GM12878 (cell line): ENCODE results near the gene DIS3L2. TPM values are rescaled to one million over a fixed set of nuclear protein-coding genes. Genes with fewer than 3 reads are reported as not detected.

ENCODE experiments used
- ATAC-seq: fragments of 200-7000 bp; cut with Tn5 transposase; 3 replicates; pipeline ENCODE4 v1.9.1; 2020; ENCODE audit warnings: mild to moderate bottlenecking, moderate library complexity
- BruUV-seq: library from RNA; stranded (reverse); fragments of 400-500 nt; replicated peaks from 2 replicates; lab custom pipeline; 2021; lab: Mats Ljungman, UMichigan
- CTCF ChIA-PET: fragments of 300-600 bp; sonication (Branson Sonifier 250); formaldehyde crosslinking; extraction: SDS; loops from one replicate; lab custom pipeline; 2021; ENCODE audit warnings: inconsistent platforms; lab: Yijun Ruan, JAX
- POLR2A ChIA-PET: fragments of 350-600 bp; formaldehyde crosslinking; extraction: SDS; loops from one replicate; lab custom pipeline; 2021; ENCODE audit warnings: inconsistent platforms; lab: Charles Lee
- RAD21 ChIA-PET: fragments of 300-600 bp; sonication (Branson Sonifier 250); formaldehyde crosslinking; loops from one replicate; lab custom pipeline; 2023; ENCODE audit warnings: antibody characterized with exemption; ENCODE audit not compliant: unreplicated experiment; lab: Charles Lee
- SMC1A ChIA-PET: fragments of 300-600 bp; sonication (Branson Sonifier 250); formaldehyde crosslinking; loops from one replicate; lab custom pipeline; 2023; ENCODE audit not compliant: unreplicated experiment, uncharacterized antibody; lab: Charles Lee
- DNase-seq: peaks from one replicate; pipeline ENCODE4 v3.0.0-alpha.2; 2011; ENCODE audit warnings: low read depth, low spot score
- FAIRE-seq: peaks from 3 replicates; lab custom pipeline; 2011; peaks lifted over from hg19 to GRCh38; lab: Jason Lieb, UNC
- H2AFZ ChIP-seq: 2 replicates; pipeline ENCODE4 v1.6.0; 2011; ENCODE audit warnings: low read depth, low read length, control low read depth; ENCODE audit not compliant: control insufficient read depth
- H3K27ac ChIP-seq: 2 replicates; pipeline ENCODE4 v1.5.1; 2011; ENCODE audit warnings: control low read depth; ENCODE audit not compliant: control insufficient read depth, insufficient read depth
- H3K27me3 ChIP-seq, 2 experiments: replicated peaks in 1 of 2; 2 replicates each; pipeline versions ENCODE4 v1.6.0 to v1.6.1; 2011; ENCODE audit warnings: low read length in 1 of 2; ENCODE audit not compliant: control insufficient read depth in 2 of 2, insufficient read depth in 2 of 2
- H3K36me3 ChIP-seq, 2 experiments: 2 replicates each; pipeline ENCODE4 v1.5.1; 2011; ENCODE audit warnings: low read length in 1 of 2; ENCODE audit not compliant: control insufficient read depth in 2 of 2, insufficient read depth in 2 of 2
- H3K4me1 ChIP-seq: 2 replicates; pipeline ENCODE4 v1.6.1; 2011; ENCODE audit warnings: mild to moderate bottlenecking, low read length, moderate library complexity, mixed read lengths; ENCODE audit not compliant: control insufficient read depth, insufficient read depth
- H3K4me2 ChIP-seq: 2 replicates; pipeline ENCODE4 v1.6.0; 2011; ENCODE audit warnings: control low read depth; ENCODE audit not compliant: control insufficient read depth, insufficient read depth
- H3K4me3 ChIP-seq: fragments of 200-600 bp; sonication (generic); 2 replicates; pipeline ENCODE4 v1.5.1; 2016
- H3K79me2 ChIP-seq: 2 replicates; pipeline ENCODE4 v1.6.0; 2011; ENCODE audit warnings: low read length; ENCODE audit not compliant: control insufficient read depth, insufficient read depth
- H3K9ac ChIP-seq: 2 replicates; pipeline ENCODE4 v1.8.0; 2011; ENCODE audit warnings: low read length, control low read depth, mixed read lengths; ENCODE audit not compliant: control insufficient read depth, insufficient read depth
- H3K9me3 ChIP-seq: replicated peaks from 3 replicates; pipeline ENCODE4 v1.5.1; 2011; ENCODE audit warnings: mild to moderate bottlenecking, low read length; ENCODE audit not compliant: control insufficient read depth, insufficient read depth
- H4K20me1 ChIP-seq: 2 replicates; pipeline ENCODE4 v1.6.0; 2011; ENCODE audit not compliant: control insufficient read depth, insufficient read depth
- BHLHE40 ChIP-seq, 2 experiments: fragments of 450-650 bp in 1 of 2; IDR thresholded peaks; 2 replicates each; pipeline ENCODE4 v1.6.1; 2011 to 2017; ENCODE audit warnings: low read depth in 2 of 2, borderline replicate concordance in 1 of 2, improper control_type of control experiment in 1 of 2, low read length in 1 of 2, mild to moderate bottlenecking in 1 of 2
- GATAD2B ChIP-seq: fragments of 450-650 bp; conservative IDR thresholded peaks from 2 replicates; pipeline ENCODE4 v1.6.1; 2017; ENCODE audit warnings: low read depth, mild to moderate bottlenecking, moderate library complexity
- HDAC2 ChIP-seq: fragments of 200-600 bp; sonication (generic); IDR thresholded peaks from 2 replicates; pipeline ENCODE4 v1.6.1; 2017
- LARP7 ChIP-seq: fragments of 450-650 bp; IDR thresholded peaks from 2 replicates; pipeline ENCODE4 v1.6.1; 2017; ENCODE audit warnings: mild to moderate bottlenecking
- MEF2B ChIP-seq: fragments of 450-650 bp; IDR thresholded peaks from 2 replicates; pipeline ENCODE4 v1.6.1; 2018; ENCODE audit warnings: mild to moderate bottlenecking, moderate library complexity; ENCODE audit not compliant: partially characterized antibody, poor library complexity, severe bottlenecking
- MYC ChIP-seq: IDR thresholded peaks from 2 replicates; pipeline ENCODE4 v1.6.1; 2011; ENCODE audit warnings: mild to moderate bottlenecking, low read length, moderate library complexity, inconsistent platforms; ENCODE audit not compliant: insufficient read depth, insufficient replicate concordance, insufficient read length, severe bottlenecking
- NR2C2 ChIP-seq: IDR thresholded peaks from 2 replicates; pipeline ENCODE4 v1.6.1; 2011; ENCODE audit warnings: borderline replicate concordance, low read depth; ENCODE audit not compliant: control insufficient read depth, insufficient read length
- POU2F2 ChIP-seq: IDR thresholded peaks from 3 replicates; pipeline ENCODE4 v1.6.1; 2011; ENCODE audit warnings: low read depth, mild to moderate bottlenecking, low read length, borderline replicate concordance
- YBX1 ChIP-seq: fragments of 450-650 bp; IDR thresholded peaks from 2 replicates; pipeline ENCODE4 v1.6.1; 2016; ENCODE audit warnings: antibody characterized with exemption
- ZNF274 ChIP-seq: IDR thresholded peaks from one replicate; pipeline ENCODE4 v1.8.0; 2011; ENCODE audit not compliant: insufficient read length, insufficient read depth
- WGBS: methylation state at CpG from one replicate; pipeline ENCODE4 v1.1.6; 2016; ENCODE audit warnings: low lambda C conversion rate; ENCODE audit not compliant: insufficient replicate concordance, insufficient coverage; ENCODE audit errors: missing lambda C conversion rate; 5-methylcytosine and 5-hydroxymethylcytosine counted together
- in situ Hi-C: fragments of 300-500 bp; cut with MboI; formaldehyde crosslinking; loops from 9 replicates; pipeline ENCODE4 v1.14.3; 2018; ENCODE audit warnings: mixed read lengths
- intact Hi-C: fragments of 100-400 bp; cut with micrococcal nuclease; formaldehyde crosslinking; loops from one replicate; pipeline ENCODE4 v1.14.2; 2022; ENCODE audit not compliant: unreplicated experiment
- polyA plus RNA-seq, 11 experiments: library from polyadenylated mRNA; depleted of rRNA in 4 of 11; unstranded in 6 of 11; stranded (reverse) in 5 of 11; fragments of >200 nt; fragmentation: Nextera tagmentation in 4 of 11; fragmentation: Illumina TruSeq in 1 of 11; extraction: Ambion mirVana in 4 of 11; extraction: Trizol in 1 of 11; gene quantifications; 1 replicate in 1 of 11; 2 replicates in 10 of 11; pipeline versions ENCODE4 v1.2.1 to v1.2.3, GENCODE V29; 2011 to 2016; ENCODE audit warnings: inconsistent platforms in 2 of 11, missing spikeins in 2 of 11, low read depth in 1 of 11
- total RNA-seq, 4 experiments: library from RNA; depleted of rRNA in 3 of 4; stranded (reverse); fragments of >200 nt in 3 of 4; fragmentation: Illumina TruSeq in 1 of 4; extraction: Trizol in 1 of 4; gene quantifications; 2 replicates each; pipeline versions ENCODE4 v1.2.1 to v1.2.3, GENCODE V29; 2013 to 2021
- TF ChIP-seq, protein P1 (sequence below): fragments of 450-650 bp; IDR thresholded peaks from 2 replicates; pipeline ENCODE4 v1.6.1; 2018; ENCODE audit warnings: borderline replicate concordance, mild to moderate bottlenecking; ENCODE audit not compliant: partially characterized antibody
- TF ChIP-seq, protein P2 (sequence below): IDR thresholded peaks from 2 replicates; pipeline ENCODE4 v1.6.1; 2011; ENCODE audit warnings: low read depth, low read length, improper control_type of control experiment, borderline replicate concordance
- TF ChIP-seq, protein P3 (sequence below): fragments of 450-650 bp; IDR thresholded peaks from 2 replicates; pipeline ENCODE4 v1.6.1; 2016; ENCODE audit warnings: mild to moderate bottlenecking, moderate library complexity, borderline replicate concordance

Gene DIS3L2
- total and polyA plus RNA-seq, 10 of the 15 experiments (the other 5 are each of a cell fraction or from before 2014, with no cell fraction given), result 3.5 to 27.1 (median 16.0) TPM

DNA sequence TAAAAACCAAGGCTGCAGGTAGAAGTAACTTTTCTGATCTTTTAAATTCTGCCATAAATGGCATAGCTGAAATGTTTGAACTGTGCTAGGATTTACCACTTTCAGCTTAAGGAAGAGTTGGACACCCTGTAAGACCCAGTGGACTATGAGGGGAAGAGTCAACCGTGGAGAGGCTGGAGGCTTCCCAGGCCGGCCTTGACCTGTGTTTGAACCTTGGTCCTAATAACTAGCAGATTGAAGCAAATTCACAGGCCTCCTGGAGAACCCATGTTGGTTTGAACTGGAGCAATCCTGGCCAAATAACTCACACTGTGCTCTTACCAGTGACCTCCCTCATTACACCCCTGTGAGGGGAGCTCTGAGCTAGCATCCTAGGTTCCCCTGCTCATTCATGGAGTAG lies 329.8 kb downstream of the DIS3L2 start:
- FAIRE-seq (no peak), DNase-seq (no peak), ATAC-seq (no peak)
- H4K20me1 ChIP-seq, result no peaks in the 10 kb centered on the region
- H3K4me3 ChIP-seq, result no peak overlapping the region
- BruUV-seq, result no TSS peak
- ChIA-PET CTCF (interaction anchor here (0.6 to 3.5 kb wide), 12 partner anchors 8 to 386 kb away, joined by 3 to 20 read pairs (median 9); no protein-coding TSS in a partner anchor), RAD21 (no interaction called here), POLR2A (no interaction called here), SMC1A (interaction anchor here (1.2 to 1.8 kb wide), 4 partner anchors 15 to 366 kb away, joined by 3 to 6 read pairs (median 4); no protein-coding TSS in a partner anchor)
- peaks cover 0 to 3% of the 10 kb centered on the region in 2 experiments; a peak in 3 of 4 replicates for H3K36me3 ChIP-seq
- no peaks in the 10 kb centered on the region for H3K27me3 ChIP-seq
- WGBS, result 94% methylated on average over 2 of the region's 2 CpGs
- TF ChIP-seq ZNF274 (no peak), GATAD2B (no peak), NR2C2 (no peak), POU2F2 (no peak), MEF2B (no peak), MYC (no peak), LARP7 (no peak), HDAC2 (no peak), BHLHE40 (IDR thresholded peaks at IDR 0.05; ENCODE audit: borderline replicate concordance in 1 of 2, low read depth in 2 of 2, low read length in 1 of 2) (no peak), YBX1 (no peak)
- TF ChIP-seq, protein P1, sequence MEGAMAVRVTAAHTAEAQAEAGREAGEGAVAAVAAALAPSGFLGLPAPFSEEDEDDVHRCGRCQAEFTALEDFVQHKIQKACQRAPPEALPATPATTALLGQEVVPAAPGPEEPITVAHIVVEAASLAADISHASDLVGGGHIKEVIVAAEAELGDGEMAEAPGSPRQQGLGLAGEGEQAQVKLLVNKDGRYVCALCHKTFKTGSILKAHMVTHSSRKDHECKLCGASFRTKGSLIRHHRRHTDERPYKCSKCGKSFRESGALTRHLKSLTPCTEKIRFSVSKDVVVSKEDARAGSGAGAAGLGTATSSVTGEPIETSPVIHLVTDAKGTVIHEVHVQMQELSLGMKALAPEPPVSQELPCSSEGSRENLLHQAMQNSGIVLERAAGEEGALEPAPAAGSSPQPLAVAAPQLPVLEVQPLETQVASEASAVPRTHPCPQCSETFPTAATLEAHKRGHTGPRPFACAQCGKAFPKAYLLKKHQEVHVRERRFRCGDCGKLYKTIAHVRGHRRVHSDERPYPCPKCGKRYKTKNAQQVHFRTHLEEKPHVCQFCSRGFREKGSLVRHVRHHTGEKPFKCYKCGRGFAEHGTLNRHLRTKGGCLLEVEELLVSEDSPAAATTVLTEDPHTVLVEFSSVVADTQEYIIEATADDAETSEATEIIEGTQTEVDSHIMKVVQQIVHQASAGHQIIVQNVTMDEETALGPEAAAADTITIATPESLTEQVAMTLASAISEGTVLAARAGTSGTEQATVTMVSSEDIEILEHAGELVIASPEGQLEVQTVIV, result no peak
- TF ChIP-seq, protein P2, sequence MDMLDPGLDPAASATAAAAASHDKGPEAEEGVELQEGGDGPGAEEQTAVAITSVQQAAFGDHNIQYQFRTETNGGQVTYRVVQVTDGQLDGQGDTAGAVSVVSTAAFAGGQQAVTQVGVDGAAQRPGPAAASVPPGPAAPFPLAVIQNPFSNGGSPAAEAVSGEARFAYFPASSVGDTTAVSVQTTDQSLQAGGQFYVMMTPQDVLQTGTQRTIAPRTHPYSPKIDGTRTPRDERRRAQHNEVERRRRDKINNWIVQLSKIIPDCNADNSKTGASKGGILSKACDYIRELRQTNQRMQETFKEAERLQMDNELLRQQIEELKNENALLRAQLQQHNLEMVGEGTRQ, result no peak
- TF ChIP-seq, protein P3, sequence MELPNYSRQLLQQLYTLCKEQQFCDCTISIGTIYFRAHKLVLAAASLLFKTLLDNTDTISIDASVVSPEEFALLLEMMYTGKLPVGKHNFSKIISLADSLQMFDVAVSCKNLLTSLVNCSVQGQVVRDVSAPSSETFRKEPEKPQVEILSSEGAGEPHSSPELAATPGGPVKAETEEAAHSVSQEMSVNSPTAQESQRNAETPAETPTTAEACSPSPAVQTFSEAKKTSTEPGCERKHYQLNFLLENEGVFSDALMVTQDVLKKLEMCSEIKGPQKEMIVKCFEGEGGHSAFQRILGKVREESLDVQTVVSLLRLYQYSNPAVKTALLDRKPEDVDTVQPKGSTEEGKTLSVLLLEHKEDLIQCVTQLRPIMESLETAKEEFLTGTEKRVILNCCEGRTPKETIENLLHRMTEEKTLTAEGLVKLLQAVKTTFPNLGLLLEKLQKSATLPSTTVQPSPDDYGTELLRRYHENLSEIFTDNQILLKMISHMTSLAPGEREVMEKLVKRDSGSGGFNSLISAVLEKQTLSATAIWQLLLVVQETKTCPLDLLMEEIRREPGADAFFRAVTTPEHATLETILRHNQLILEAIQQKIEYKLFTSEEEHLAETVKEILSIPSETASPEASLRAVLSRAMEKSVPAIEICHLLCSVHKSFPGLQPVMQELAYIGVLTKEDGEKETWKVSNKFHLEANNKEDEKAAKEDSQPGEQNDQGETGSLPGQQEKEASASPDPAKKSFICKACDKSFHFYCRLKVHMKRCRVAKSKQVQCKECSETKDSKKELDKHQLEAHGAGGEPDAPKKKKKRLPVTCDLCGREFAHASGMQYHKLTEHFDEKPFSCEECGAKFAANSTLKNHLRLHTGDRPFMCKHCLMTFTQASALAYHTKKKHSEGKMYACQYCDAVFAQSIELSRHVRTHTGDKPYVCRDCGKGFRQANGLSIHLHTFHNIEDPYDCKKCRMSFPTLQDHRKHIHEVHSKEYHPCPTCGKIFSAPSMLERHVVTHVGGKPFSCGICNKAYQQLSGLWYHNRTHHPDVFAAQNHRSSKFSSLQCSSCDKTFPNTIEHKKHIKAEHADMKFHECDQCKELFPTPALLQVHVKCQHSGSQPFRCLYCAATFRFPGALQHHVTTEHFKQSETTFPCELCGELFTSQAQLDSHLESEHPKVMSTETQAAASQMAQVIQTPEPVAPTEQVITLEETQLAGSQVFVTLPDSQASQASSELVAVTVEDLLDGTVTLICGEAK, result no peak
- no peaks in the 10 kb centered on the region for H3K4me1 ChIP-seq
- H3K27ac ChIP-seq, result no peak overlapping the region
- no peak overlapping the region for H3K9ac ChIP-seq
- no peaks in the 10 kb centered on the region for H3K9me3 ChIP-seq
- in situ Hi-C loops, result no loop called here
- no peaks in the 10 kb centered on the region for H3K79me2 ChIP-seq
- intact Hi-C loops, result loop anchor here (10.0 kb wide), 1 partner anchor 367 kb away; the partner anchor contains the start of gene NPPC
- H3K4me2 ChIP-seq, result no peak overlapping the region
- H2AFZ ChIP-seq, result no peak overlapping the region
